AG09309 (cell line): ENCODE measurements around the gene OSBPL6.

Experiments used
- DNase-seq: peaks from one replicate; pipeline ENCODE4 v3.0.0-alpha.2; 2010; ENCODE audit warnings: low read depth
- H3K4me3 ChIP-seq: 2 replicates; pipeline ENCODE4 v1.5.1; 2011; ENCODE audit warnings: mild to moderate bottlenecking, low read depth, low read length, moderate library complexity; ENCODE audit not compliant: control insufficient read depth
- CTCF ChIP-seq: IDR thresholded peaks from 2 replicates; pipeline ENCODE4 v1.5.1; 2011; ENCODE audit warnings: mild to moderate bottlenecking, low read depth, low read length, inconsistent platforms; ENCODE audit not compliant: insufficient read depth, control insufficient read depth; ENCODE audit errors: missing control alignments

The OSBPL6 gene

GRCh38 chr2:178242552-178242883 is 48.2 kb downstream of the OSBPL6 start:
- no peak for TF ChIP-seq CTCF
- H3K4me3 ChIP-seq = no peak overlapping the region
- DNase-seq = no peak

- no peak for TF ChIP-seq CTCF
- H3K4me3 ChIP-seq = no peak overlapping the region
- DNase-seq = no peak
Measured at GRCh38 chr2:178243961-178244360, 49.6 kb downstream of the OSBPL6 start.

GRCh38 chr2:178244777-178245176 is 50.5 kb downstream of the OSBPL6 start:
- no peak for TF ChIP-seq CTCF
- no peak overlapping the region for H3K4me3 ChIP-seq
- DNase-seq = no peak

- DNase-seq = no peak
- no peak overlapping the region for H3K4me3 ChIP-seq
- no peak for TF ChIP-seq CTCF
Measured at GRCh38 chr2:178246696-178247095, 52.4 kb downstream of the OSBPL6 start.

- no peak for TF ChIP-seq CTCF
Measured at GRCh38 chr2:178247250-178247649, 52.9 kb downstream of the OSBPL6 start.

GRCh38 chr2:178250429-178250828 is 56.1 kb downstream of the OSBPL6 start:
- DNase-seq = no peak
- TF ChIP-seq CTCF = no peak
- H3K4me3 ChIP-seq = no peak overlapping the region

More at GRCh38 chr2:178247250-178247649, 52.9 kb downstream of the OSBPL6 start:
- no peak overlapping the region for H3K4me3 ChIP-seq
- no peak for DNase-seq

- no peak for TF ChIP-seq CTCF
- no peak overlapping the region for H3K4me3 ChIP-seq
- DNase-seq = no peak
Measured at GRCh38 chr2:178251151-178251955, 57.0 kb downstream of the OSBPL6 start.
